T-helper 17 cell (primary cell): Measurements from ENCODE around the gene GPATCH11. TPM values are rescaled to one million over a fixed set of nuclear protein-coding genes. Genes with fewer than 3 reads are reported as not detected.

Experiments
- ATAC-seq: fragments of 150-1000 bp; cut with Tn5 transposase; 2 replicates; pipeline ENCODE4 v1.10.0; 2021; ENCODE audit warnings: mild to moderate bottlenecking, moderate library complexity
- DNase-seq, 3 donors: peaks; one replicate each; pipeline versions ENCODE4 v3.0.0 to v3.0.0-alpha.2; 2020 to 2021
- H3K9me3 ChIP-seq: one replicate; pipeline ENCODE4 v1.7.0; 2013; ENCODE audit warnings: low read length, mild to moderate bottlenecking; ENCODE audit not compliant: control insufficient read depth, poor library complexity, severe bottlenecking
- H3K27ac Mint-ChIP-seq: one replicate; pipeline ENCODE4 v1.8.0; 2022; ENCODE audit warnings: mild to moderate bottlenecking, moderate library complexity, mixed read lengths
- H3K27me3 Mint-ChIP-seq: one replicate; pipeline ENCODE4 v1.8.0; 2022; ENCODE audit warnings: mixed read lengths
- H3K36me3 Mint-ChIP-seq: one replicate; pipeline ENCODE4 v1.8.0; 2022; ENCODE audit warnings: low read depth, mixed read lengths
- H3K4me1 Mint-ChIP-seq: one replicate; pipeline ENCODE4 v1.8.0; 2022; ENCODE audit warnings: mild to moderate bottlenecking, mixed read lengths
- H3K4me3 Mint-ChIP-seq: one replicate; pipeline ENCODE4 v1.8.0; 2022; ENCODE audit warnings: mild to moderate bottlenecking, moderate library complexity, mixed read lengths
- total RNA-seq, 4 donors: library from RNA in 2 of 4; stranded (reverse) in 2 of 4; gene quantifications; one replicate each; pipeline ENCODE4 v1.2.3 and lab custom pipeline; 2022 to 2026

GPATCH11 gene
- total RNA-seq, 2 donors from 2014 or later = 7.2 to 7.7 TPM

- Mint-ChIP-seq H3K27me3 (no peaks in the 10 kb centered on the region), H3K4me3 (no peak overlapping the region), H3K36me3 (peaks cover 9% of the 10 kb centered on the region), H3K4me1 (peaks cover 13% of the 10 kb centered on the region), H3K27ac (peak overlapping the region; percentile 79)
- no peak for ATAC-seq
- no peaks in the 10 kb centered on the region for H3K9me3 ChIP-seq
- DNase-seq = no peak
Observed at GRCh38 chr2:37119157-37119556, 34.8 kb downstream of the GPATCH11 start.

GRCh38 chr2:37125416-37125815 lies 41.1 kb downstream of the GPATCH11 start:
- Mint-ChIP-seq H3K27ac (no peak overlapping the region), H3K27me3 (no peaks in the 10 kb centered on the region), H3K4me3 (no peak overlapping the region), H3K36me3 (peaks cover 15% of the 10 kb centered on the region), H3K4me1 (peaks cover 6% of the 10 kb centered on the region)
- ATAC-seq (no peak), DNase-seq (no peak)
- no peaks in the 10 kb centered on the region for H3K9me3 ChIP-seq

- H3K27me3 Mint-ChIP-seq = no peaks in the 10 kb centered on the region
- no peaks in the 10 kb centered on the region for H3K9me3 ChIP-seq
- peaks cover 30% of the 10 kb centered on the region for H3K36me3 Mint-ChIP-seq
- peaks cover 5% of the 10 kb centered on the region for H3K4me1 Mint-ChIP-seq
- ATAC-seq (no peak), DNase-seq (no peak)
- H3K4me3 Mint-ChIP-seq = no peak overlapping the region
- H3K27ac Mint-ChIP-seq = no peak overlapping the region
Observed at GRCh38 chr2:37132914-37133313, 48.6 kb downstream of the GPATCH11 start.

GRCh38 chr2:37142546-37142945 lies 58.2 kb downstream of the GPATCH11 start:
- no peak for DNase-seq
- Mint-ChIP-seq H3K4me3 (no peak overlapping the region), H3K4me1 (peaks cover 3% of the 10 kb centered on the region), H3K27ac (no peak overlapping the region), H3K27me3 (no peaks in the 10 kb centered on the region), H3K36me3 (peaks cover 6% of the 10 kb centered on the region)
- no peak for ATAC-seq
- H3K9me3 ChIP-seq = no peaks in the 10 kb centered on the region

GRCh38 chr2:37143974-37144373 lies 59.7 kb downstream of the GPATCH11 start:
- ATAC-seq = no peak
- peaks cover 6% of the 10 kb centered on the region for H3K4me1 Mint-ChIP-seq
- H3K9me3 ChIP-seq = no peaks in the 10 kb centered on the region

GRCh38 chr2:37146062-37146461 lies 61.7 kb downstream of the GPATCH11 start:
- ATAC-seq = no peak
- peaks cover 3% of the 10 kb centered on the region for H3K36me3 Mint-ChIP-seq
- H3K27me3 Mint-ChIP-seq = no peaks in the 10 kb centered on the region
- no peak for DNase-seq
- no peak overlapping the region for H3K27ac Mint-ChIP-seq
- no peaks in the 10 kb centered on the region for H3K9me3 ChIP-seq
- H3K4me1 Mint-ChIP-seq = peaks cover 14% of the 10 kb centered on the region
- no peak overlapping the region for H3K4me3 Mint-ChIP-seq

More at GRCh38 chr2:37143974-37144373, 59.7 kb downstream of the GPATCH11 start:
- no peak for DNase-seq
- H3K4me3 Mint-ChIP-seq = no peak overlapping the region
- no peak overlapping the region for H3K27ac Mint-ChIP-seq
- H3K36me3 Mint-ChIP-seq = peaks cover 6% of the 10 kb centered on the region
- no peaks in the 10 kb centered on the region for H3K27me3 Mint-ChIP-seq

- no peaks in the 10 kb centered on the region for H3K9me3 ChIP-seq
- Mint-ChIP-seq H3K4me1 (peaks cover 21% of the 10 kb centered on the region), H3K36me3 (peaks cover 8% of the 10 kb centered on the region), H3K4me3 (no peak overlapping the region), H3K27ac (no peak overlapping the region), H3K27me3 (no peaks in the 10 kb centered on the region)
- no peak for DNase-seq
- no peak for ATAC-seq
Observed at GRCh38 chr2:37148325-37148724, 64.0 kb downstream of the GPATCH11 start.

Other genes starting within 250 kb of the GPATCH11 start
- gene STRN, start 118.0 kb upstream of the GPATCH11 start, total RNA-seq = 10 to 100 TPM; 29.2 to 36.0 TPM
- gene HEATR5B, start 146 bp upstream of the GPATCH11 start, total RNA-seq = 10 to 100 TPM; 30.0 to 37.6 TPM
- gene EIF2AK2, start 72.5 kb downstream of the GPATCH11 start, total RNA-seq = 10 to 100 TPM; 27.0 to 40.3 TPM
- gene SULT6B1, start 104.2 kb downstream of the GPATCH11 start, total RNA-seq = not detected
- 10 to 100 TPM; 23.2 to 24.1 TPM for gene CEBPZOS, start 112.0 kb downstream of the GPATCH11 start, total RNA-seq
- 10 to 100 TPM; 39.8 to 72.2 TPM for gene CEBPZ, start 147.1 kb downstream of the GPATCH11 start, total RNA-seq
- 10 to 100 TPM; 22.3 to 23.2 TPM for gene NDUFAF7, start 147.1 kb downstream of the GPATCH11 start, total RNA-seq
- 10 to 100 TPM; 25.4 to 27.0 TPM for gene PRKD3, start 240.3 kb downstream of the GPATCH11 start, total RNA-seq